ENCODE data around the gene CCDC192.

GRCh38 chr5:127813633-127814587 is 110.7 kb downstream of the CCDC192 start:
- TF ChIP-seq CTCF (conservative IDR thresholded peaks at IDR 0.05; ENCODE audit: low read length) (no peak), EZH2phosphoT487 (IDR thresholded peaks at IDR 0.05; ENCODE audit: borderline replicate concordance) (no peak)

Measured in Loucy (cell line).